Measurements from ENCODE around the gene CCNA2.

GRCh38 chr4:121799867-121800501 is 23.7 kb downstream of the CCNA2 start:
- no peak for TF ChIP-seq CTCF (IDR thresholded peaks at IDR 0.05)
- TF ChIP-seq POLR2A (IDR thresholded peaks at IDR 0.05): no peak
